SU-DHL-6 (cell line): Measurements from ENCODE around the gene C1orf21.

ENCODE experiments used
- CTCF ChIP-seq: fragments of 200-600 bp; sonication (generic); IDR thresholded peaks from one replicate; pipeline ENCODE4 v1.5.1; 2017; ENCODE audit warnings: antibody characterized with exemption, mild to moderate bottlenecking, low read length, moderate library complexity; ENCODE audit not compliant: insufficient read depth, poor library complexity, severe bottlenecking
- EZH2phosphoT487 ChIP-seq: fragments of 200-600 bp; sonication (generic), shearing (Covaris generic); conservative IDR thresholded peaks from 2 replicates; pipeline ENCODE4 v1.6.1; 2018; ENCODE audit warnings: mild to moderate bottlenecking, antibody characterized with exemption, low read length, moderate library complexity, mixed read lengths

- TF ChIP-seq CTCF (no peak), EZH2phosphoT487 (no peak)
These were observed 273.8 kb downstream of the C1orf21 start for GRCh38 chr1:184660462-184661191.
